Measurements from ENCODE around the gene MORN5.

Gene MORN5

GRCh38 chr9:122217640-122218039 is 57.9 kb downstream of the MORN5 start:
- DNase-seq = no peak

- DNase-seq = no peak
Measured at GRCh38 chr9:122218071-122218934, 58.6 kb downstream of the MORN5 start.

- DNase-seq = no peak
Measured at GRCh38 chr9:122218935-122219855, 59.5 kb downstream of the MORN5 start.

- DNase-seq = no peak
Measured at GRCh38 chr9:122219856-122220672, 60.4 kb downstream of the MORN5 start.

- no peak for DNase-seq
Measured at GRCh38 chr9:122220673-122221182, 61.0 kb downstream of the MORN5 start.

- no peak for DNase-seq
Measured at GRCh38 chr9:122221183-122221811, 61.6 kb downstream of the MORN5 start.

- DNase-seq = no peak
Measured at GRCh38 chr9:122222791-122223190, 63.1 kb downstream of the MORN5 start.

- DNase-seq = no peak
Measured at GRCh38 chr9:122223435-122223834, 63.7 kb downstream of the MORN5 start.

- DNase-seq = no peak
Measured at GRCh38 chr9:122225312-122226141, 65.8 kb downstream of the MORN5 start.

GRCh38 chr9:122226142-122226757 is 66.5 kb downstream of the MORN5 start:
- DNase-seq = no peak

- no peak for DNase-seq
Measured at GRCh38 chr9:122226758-122227574, 67.3 kb downstream of the MORN5 start.

GRCh38 chr9:122227575-122227900 is 67.8 kb downstream of the MORN5 start:
- DNase-seq = no peak

GRCh38 chr9:122228191-122228567 is 68.5 kb downstream of the MORN5 start:
- DNase-seq = no peak

GRCh38 chr9:122228568-122229484 is 69.1 kb downstream of the MORN5 start, which contains the start of gene LHX6:
TSS of gene LHX6 (minus strand) at chr9:122228957. CDS start at chr9:122228740, 217 bp downstream.
- no peak for DNase-seq

- DNase-seq = no peak
Measured at GRCh38 chr9:122229485-122229837, 69.8 kb downstream of the MORN5 start.

GRCh38 chr9:122232796-122233306 is 73.1 kb downstream of the MORN5 start:
- DNase-seq = no peak

- DNase-seq = no peak
Measured at GRCh38 chr9:122234022-122234748, 74.5 kb downstream of the MORN5 start.

GRCh38 chr9:122236681-122237080 is 77.0 kb downstream of the MORN5 start:
- no peak for DNase-seq

Data from activated naive CD4-positive, alpha-beta T cell (primary cell).